Activated CD4-positive, alpha-beta T cell treated with anti-CD3 and anti-CD28 coated beads, Interleukin-2, amount 10 ng/mL, durations not matched to agents 24 days and 14 days (primary cell): ENCODE results near the gene CEBPG. TPM values are rescaled to one million over a fixed set of nuclear protein-coding genes. Genes with fewer than 3 reads are reported as not detected.

Experiments
- DNase-seq: peaks from one replicate; pipeline ENCODE4 v3.0.0; 2022
- H3K27ac Mint-ChIP-seq: one replicate; pipeline ENCODE4 v1.8.0; 2022; ENCODE audit warnings: mild to moderate bottlenecking, mixed read lengths
- H3K27me3 Mint-ChIP-seq: one replicate; pipeline ENCODE4 v1.8.0; 2022; ENCODE audit warnings: mixed read lengths
- H3K36me3 Mint-ChIP-seq: one replicate; pipeline ENCODE4 v1.8.0; 2022; ENCODE audit warnings: low read depth, mild to moderate bottlenecking, mixed read lengths
- H3K4me1 Mint-ChIP-seq: one replicate; pipeline ENCODE4 v1.8.0; 2021; ENCODE audit warnings: mixed read lengths
- H3K4me3 Mint-ChIP-seq: one replicate; pipeline ENCODE4 v1.8.0; 2022; ENCODE audit warnings: mild to moderate bottlenecking, moderate library complexity, mixed read lengths
- H3K9me3 Mint-ChIP-seq: one replicate; pipeline ENCODE4 v1.8.0; 2021; ENCODE audit warnings: mixed read lengths
- intact Hi-C: fragments of 100-400 bp; cut with micrococcal nuclease; formaldehyde crosslinking; loops from one replicate; pipeline ENCODE4 v1.15.1; 2023
- total RNA-seq: library from RNA; stranded (reverse); gene quantifications from 2 replicates; pipeline ENCODE4 v1.2.3, GENCODE V29; 2022

Gene CEBPG
- total RNA-seq = 29.7 and 29.8 TPM in 2 replicates

DNA sequence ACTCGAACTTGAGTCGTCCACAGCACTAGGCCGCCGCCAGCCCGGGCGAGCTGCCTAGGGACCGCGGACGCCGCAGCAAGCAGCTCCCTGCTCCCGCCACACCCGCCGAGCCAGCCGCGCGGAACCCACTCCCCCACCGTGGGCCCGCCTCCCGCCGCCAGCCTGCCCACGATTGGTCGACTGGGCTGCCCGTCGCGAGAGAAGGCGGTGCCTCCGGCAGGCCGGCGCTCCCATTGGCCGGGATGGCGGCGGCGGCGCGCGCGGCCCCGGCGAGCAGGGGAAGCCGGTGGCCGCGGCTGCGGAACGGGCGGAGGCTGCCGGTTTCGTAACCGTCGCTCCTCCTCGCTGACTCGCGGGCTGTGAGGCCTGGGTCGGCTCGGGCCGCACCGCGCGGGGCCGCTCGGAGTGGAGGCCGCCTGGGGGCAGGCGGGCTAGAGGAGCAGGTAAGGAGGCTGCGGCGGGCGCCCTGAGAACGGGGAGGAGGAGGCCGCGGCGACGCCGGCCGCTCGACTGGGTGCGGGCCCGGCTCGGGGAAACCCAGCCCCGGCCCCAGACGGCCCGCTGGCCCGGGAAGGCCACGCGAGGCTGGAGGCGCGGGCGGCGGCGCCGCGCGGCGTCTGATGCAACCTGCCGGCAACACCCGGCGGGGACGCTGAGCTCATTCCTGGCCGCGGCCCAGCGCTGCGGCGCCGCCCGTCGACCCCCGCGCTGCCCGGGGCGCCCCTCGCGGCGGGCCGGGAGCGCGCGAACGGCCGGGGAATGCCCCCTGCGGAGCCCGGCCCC is at the start of gene CEBPG:
CEBPG (plus strand) TSS at position 257 of the 783 bp plus-strand sequence. CDS start 5,531 bp downstream, outside the sequence.
- Mint-ChIP-seq H3K4me3 (peak within 1 kb of the TSS; percentile 94), H3K36me3 (peaks cover 15% of the 10 kb centered on the region), H3K27me3 (no peaks in the 10 kb centered on the region), H3K9me3 (no peaks in the 10 kb centered on the region), H3K27ac (peak within 1 kb of the TSS; percentile 80), H3K4me1 (peaks cover 37% of the 10 kb centered on the region)
- intact Hi-C loops = loop anchor here (1.0 to 10.0 kb wide), 5 partner anchors 71 to 759 kb away; partner anchors contain the start of genes ANKRD27, CEBPA, CEP89 and FAAP24
- DNase-seq = peak; percentile 99

DNA sequence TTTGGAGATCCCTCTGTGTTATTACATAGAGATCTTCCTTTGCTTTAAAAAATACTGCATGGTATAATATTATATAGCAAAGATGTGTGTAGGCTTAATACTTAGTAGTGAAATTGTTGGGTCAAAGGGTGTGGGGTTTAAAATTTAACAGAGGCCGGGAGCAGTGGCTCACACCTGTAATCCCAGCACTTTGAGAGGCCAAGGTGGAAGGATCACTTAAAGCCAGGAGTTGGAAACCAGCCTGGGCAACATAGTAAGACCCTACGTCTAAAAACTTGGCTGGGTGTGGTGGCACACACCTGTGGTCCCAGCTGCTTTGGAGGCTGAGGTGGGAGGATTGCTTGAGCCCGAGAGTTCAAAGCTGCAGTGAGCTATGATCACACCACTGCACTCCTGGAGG is 48.9 kb upstream of the CEBPG start:
- H3K36me3 Mint-ChIP-seq = no peaks in the 10 kb centered on the region
- no peak overlapping the region for H3K27ac Mint-ChIP-seq
- H3K4me1 Mint-ChIP-seq = no peaks in the 10 kb centered on the region
- no peak for DNase-seq
- no peak overlapping the region for H3K4me3 Mint-ChIP-seq
- peaks cover 4% of the 10 kb centered on the region for H3K27me3 Mint-ChIP-seq
- H3K9me3 Mint-ChIP-seq = no peaks in the 10 kb centered on the region
- intact Hi-C loops = no loop called here

DNA sequence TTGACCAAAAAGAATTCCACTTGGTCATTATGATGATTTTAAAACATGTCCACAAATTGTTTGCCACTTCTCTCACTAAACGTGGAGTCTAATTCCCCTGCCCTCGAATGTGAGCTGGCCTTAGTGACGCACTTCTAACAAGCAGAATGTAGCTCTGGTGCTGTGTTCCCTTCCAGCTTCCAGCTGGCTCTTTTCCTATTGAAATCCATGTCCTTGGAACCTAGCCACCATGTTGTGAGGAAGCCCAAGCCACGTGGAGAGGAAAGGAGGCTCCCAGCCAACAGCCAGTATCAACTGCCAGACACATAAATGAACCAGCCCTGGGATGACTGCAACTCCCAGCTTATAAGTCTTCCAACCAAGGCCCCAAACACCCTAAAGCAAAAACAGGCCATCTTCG is 47.6 kb upstream of the CEBPG start:
- intact Hi-C loops = no loop called here
- peaks cover 4% of the 10 kb centered on the region for H3K27me3 Mint-ChIP-seq
- no peak for DNase-seq
- H3K9me3 Mint-ChIP-seq = no peaks in the 10 kb centered on the region
- H3K4me3 Mint-ChIP-seq = no peak overlapping the region
- H3K27ac Mint-ChIP-seq = no peak overlapping the region
- no peaks in the 10 kb centered on the region for H3K36me3 Mint-ChIP-seq
- H3K4me1 Mint-ChIP-seq = no peaks in the 10 kb centered on the region

DNA sequence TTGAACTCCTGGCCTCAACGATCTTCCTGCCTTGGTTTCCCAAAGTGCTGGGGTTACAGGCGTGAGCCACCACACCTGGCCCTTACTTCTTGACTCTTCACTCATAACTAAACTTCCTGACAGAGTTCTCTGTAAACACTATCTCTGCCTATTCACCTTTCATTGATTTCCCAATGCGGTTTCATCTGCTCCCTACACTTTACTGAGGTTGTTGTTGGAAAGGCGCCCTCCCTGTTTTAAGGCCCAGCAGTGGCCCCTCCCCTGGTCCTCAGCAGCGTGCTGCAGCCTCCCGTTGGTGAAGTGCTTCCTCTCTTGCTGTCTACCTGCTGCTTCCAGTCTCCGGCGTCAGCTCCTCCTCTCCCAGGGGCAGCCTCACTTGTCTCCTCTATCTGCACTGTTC is 44.4 kb upstream of the CEBPG start:
- Mint-ChIP-seq H3K36me3 (no peaks in the 10 kb centered on the region), H3K4me3 (no peak overlapping the region), H3K27ac (no peak overlapping the region), H3K9me3 (no peaks in the 10 kb centered on the region), H3K4me1 (no peaks in the 10 kb centered on the region), H3K27me3 (peaks cover 4% of the 10 kb centered on the region)
- DNase-seq = no peak
- intact Hi-C loops = no loop called here

DNA sequence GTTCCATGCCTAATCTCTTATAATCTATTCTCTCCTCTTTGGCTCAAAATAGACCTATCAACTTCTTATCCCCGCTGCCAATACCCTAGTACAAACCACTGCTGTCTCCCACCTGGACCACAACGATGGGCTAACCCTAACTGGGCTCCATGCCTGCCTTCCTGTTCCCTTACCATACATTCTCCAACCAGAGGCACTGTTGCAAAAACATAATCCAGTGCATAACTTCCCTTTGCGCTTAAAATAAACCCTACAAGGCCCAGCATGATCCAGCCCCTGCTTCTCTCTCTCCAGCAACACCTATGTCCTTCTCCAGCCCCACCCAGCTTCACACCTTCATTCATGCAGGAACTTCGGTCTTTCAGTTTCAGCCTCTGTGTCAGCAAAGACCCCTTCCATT is 43.8 kb upstream of the CEBPG start:
- intact Hi-C loops = no loop called here

DNA sequence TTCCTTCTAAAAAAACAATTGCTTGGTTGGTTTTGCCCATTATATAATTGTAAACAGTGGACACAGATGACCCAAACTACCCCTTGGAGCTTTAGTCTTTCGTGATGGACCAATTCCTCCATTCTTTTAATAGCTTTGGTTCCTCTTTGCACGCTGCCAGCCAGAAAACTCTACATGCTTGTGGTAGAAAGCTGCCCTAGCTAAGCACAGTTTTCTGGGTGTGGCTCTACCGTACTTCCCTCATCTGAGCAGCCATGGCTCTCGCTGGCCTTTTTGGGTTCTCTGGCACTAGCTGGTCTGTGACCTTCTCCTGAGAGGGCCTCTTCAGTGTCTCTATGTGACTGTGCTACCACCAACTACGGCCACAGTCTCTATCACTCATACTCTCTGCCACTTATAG is 41.3 kb upstream of the CEBPG start:
- no peaks in the 10 kb centered on the region for H3K36me3 Mint-ChIP-seq
- no peak for DNase-seq
- peaks cover 1% of the 10 kb centered on the region for H3K27me3 Mint-ChIP-seq
- no peaks in the 10 kb centered on the region for H3K4me1 Mint-ChIP-seq
- intact Hi-C loops = no loop called here
- H3K4me3 Mint-ChIP-seq = no peak overlapping the region
- H3K9me3 Mint-ChIP-seq = no peaks in the 10 kb centered on the region
- no peak overlapping the region for H3K27ac Mint-ChIP-seq

More for the DNA sequence above, 43.8 kb upstream of the CEBPG start:
- Mint-ChIP-seq H3K27ac (no peak overlapping the region), H3K4me3 (no peak overlapping the region), H3K9me3 (no peaks in the 10 kb centered on the region), H3K27me3 (peaks cover 4% of the 10 kb centered on the region), H3K36me3 (no peaks in the 10 kb centered on the region), H3K4me1 (no peaks in the 10 kb centered on the region)
- no peak for DNase-seq

DNA sequence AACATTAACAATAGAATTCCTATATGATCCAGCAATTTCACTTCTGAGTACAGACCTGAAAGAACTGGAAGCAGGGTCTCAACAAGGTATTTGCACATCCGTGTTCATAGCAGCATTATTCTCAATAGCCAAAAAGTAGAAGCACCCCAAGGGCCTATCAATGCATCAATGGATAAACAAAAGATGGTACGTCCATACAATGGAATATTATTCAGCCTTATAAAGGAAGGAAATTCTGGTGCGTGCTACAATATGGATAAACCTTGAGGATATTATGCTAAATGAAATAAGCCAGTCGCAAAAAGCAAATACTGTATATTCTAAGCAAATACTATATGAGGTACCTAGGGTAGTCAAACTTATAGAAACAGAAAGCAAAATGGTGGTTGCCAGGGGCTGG is 40.4 kb upstream of the CEBPG start:
- Mint-ChIP-seq H3K27me3 (peaks cover 4% of the 10 kb centered on the region), H3K27ac (no peak overlapping the region), H3K4me3 (no peak overlapping the region), H3K36me3 (no peaks in the 10 kb centered on the region), H3K4me1 (no peaks in the 10 kb centered on the region), H3K9me3 (no peaks in the 10 kb centered on the region)
- DNase-seq = no peak
- intact Hi-C loops = no loop called here

DNA sequence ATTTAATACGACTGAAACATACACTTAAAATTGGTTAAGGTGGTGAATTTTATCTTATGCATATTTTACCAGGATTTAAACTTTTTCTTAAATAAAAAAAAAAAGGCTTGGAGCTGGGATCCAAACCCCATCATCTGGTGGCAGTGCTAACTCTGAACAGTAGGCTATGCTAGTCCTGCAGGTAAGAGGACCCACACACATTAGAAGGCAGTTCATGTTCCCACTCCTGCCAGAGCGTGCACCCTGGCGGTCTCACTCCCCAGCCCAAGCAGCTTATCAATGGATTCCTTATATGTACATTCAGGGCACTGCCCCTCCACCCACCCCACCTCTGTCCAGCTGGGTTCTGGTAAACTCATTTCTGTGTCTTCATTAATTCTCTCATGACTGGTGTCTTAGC is 39.9 kb upstream of the CEBPG start:
- Mint-ChIP-seq H3K4me3 (no peak overlapping the region), H3K27ac (no peak overlapping the region), H3K9me3 (no peaks in the 10 kb centered on the region), H3K4me1 (no peaks in the 10 kb centered on the region), H3K27me3 (peaks cover 4% of the 10 kb centered on the region), H3K36me3 (no peaks in the 10 kb centered on the region)
- intact Hi-C loops = no loop called here
- no peak for DNase-seq

DNA sequence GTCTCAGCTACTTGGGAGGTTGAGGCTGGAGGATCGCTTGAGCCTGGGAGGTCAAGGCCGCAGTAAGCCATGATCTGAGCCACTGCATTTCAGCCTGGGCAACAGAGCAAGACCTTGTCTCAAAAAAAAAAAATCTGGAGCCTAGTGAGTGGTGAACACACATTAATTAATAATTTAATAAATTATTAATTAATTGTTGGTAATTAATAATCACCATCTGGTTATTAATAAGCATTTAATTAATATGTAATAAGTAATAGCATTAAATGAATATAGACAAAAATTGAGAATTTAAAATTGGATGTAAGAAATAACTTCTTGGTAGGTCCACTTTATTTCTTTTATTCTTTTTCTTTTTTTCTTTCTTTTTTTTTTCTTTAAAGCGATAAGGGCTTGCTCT is 39.2 kb upstream of the CEBPG start:
- intact Hi-C loops = no loop called here
- H3K36me3 Mint-ChIP-seq = no peaks in the 10 kb centered on the region
- H3K4me1 Mint-ChIP-seq = no peaks in the 10 kb centered on the region
- H3K9me3 Mint-ChIP-seq = no peaks in the 10 kb centered on the region
- no peak for DNase-seq
- H3K27me3 Mint-ChIP-seq = peaks cover 10% of the 10 kb centered on the region
- H3K4me3 Mint-ChIP-seq = no peak overlapping the region
- no peak overlapping the region for H3K27ac Mint-ChIP-seq

DNA sequence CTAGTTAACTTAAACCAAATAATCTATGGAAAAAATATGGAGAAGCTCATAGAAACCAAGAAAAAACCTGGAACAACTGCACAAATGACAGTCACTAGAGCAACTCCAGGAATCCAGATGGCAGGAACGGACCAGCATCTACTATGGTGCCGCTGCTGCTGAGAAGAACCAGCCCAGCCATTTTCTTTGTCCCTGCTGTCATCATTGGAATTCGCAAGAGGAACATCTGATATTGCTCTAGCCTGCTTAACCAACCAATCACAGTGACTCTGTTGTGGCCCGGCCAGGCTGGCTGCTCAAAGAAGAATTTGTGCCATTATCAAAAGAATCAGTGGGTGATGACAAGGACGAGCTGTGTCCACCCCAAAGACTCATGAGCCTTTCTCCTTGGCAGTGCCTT is 38.1 kb upstream of the CEBPG start:
- no peak for DNase-seq

DNA sequence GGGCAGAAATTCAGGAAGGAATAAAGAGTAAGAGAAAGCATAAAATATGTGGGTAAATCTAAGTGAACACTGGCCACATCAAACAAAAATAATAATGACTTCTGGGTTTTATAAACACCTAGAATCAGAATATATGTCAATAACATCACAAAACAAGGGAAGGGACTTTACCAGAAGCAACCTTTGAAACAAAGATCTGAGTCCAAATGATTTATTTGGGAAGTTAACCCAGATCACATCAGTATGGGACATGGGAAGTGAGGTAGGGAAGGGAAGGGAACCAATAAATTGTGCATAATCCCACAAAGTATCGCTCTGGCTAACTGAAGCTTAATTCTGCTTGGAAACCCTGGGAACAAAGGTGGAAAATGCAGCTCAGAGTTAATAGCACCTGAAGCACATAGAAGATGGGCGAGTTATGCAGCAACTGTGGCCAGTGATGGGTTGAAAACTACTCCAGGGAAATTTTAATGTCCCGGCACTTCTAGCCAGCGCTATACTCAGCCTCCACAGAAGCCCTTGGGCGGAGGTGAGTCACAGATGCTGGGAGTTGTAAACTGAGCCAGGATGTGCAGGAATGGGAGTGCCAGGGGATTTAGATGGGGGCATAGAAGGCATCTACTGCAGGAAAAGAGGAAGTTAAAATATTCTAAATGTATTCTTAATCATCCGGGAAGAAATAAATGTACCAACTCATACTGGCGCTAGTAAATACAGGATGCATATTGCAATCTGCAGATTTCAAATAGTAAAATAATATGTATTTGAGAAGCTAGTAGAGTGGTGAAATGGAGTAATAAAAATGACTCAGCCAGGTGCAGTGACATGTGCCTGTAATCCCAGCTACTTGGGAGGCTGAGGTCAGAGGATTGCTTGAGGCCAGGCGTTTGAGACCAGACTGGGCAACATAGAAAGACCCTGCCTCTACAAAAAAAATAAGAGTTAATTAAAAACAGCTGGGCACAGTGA is 34.2 kb upstream of the CEBPG start:
- Mint-ChIP-seq H3K4me1 (no peaks in the 10 kb centered on the region), H3K4me3 (no peak overlapping the region), H3K27me3 (peaks cover 29% of the 10 kb centered on the region), H3K9me3 (no peaks in the 10 kb centered on the region), H3K27ac (no peak overlapping the region), H3K36me3 (no peaks in the 10 kb centered on the region)
- DNase-seq = no peak
- intact Hi-C loops = no loop called here

More for the DNA sequence above, 38.1 kb upstream of the CEBPG start:
- Mint-ChIP-seq H3K36me3 (no peaks in the 10 kb centered on the region), H3K9me3 (no peaks in the 10 kb centered on the region), H3K27me3 (peaks cover 13% of the 10 kb centered on the region), H3K4me1 (no peaks in the 10 kb centered on the region), H3K4me3 (no peak overlapping the region), H3K27ac (no peak overlapping the region)
- intact Hi-C loops = no loop called here

DNA sequence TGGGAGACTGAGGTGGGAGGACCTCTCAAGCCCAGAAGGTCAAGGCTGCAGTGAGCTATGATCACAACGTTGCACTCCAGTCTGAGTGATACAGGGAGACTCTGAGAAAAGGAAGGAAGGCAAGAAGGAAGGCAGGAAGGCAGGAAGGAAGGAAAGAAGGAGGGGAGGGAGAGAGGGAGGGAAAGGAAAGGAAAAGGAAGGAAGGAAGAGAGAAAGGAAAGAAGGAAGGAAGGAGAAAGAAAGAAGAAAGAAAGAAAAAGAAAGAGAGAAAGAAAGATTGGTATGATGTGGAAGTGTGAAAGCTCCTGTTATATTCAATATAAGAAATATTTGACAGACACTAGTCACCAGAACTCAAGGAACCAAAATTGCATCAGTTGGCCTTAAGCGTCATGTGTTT is 32.5 kb upstream of the CEBPG start:
- intact Hi-C loops = no loop called here
- Mint-ChIP-seq H3K9me3 (no peaks in the 10 kb centered on the region), H3K27ac (no peak overlapping the region), H3K36me3 (no peaks in the 10 kb centered on the region), H3K4me3 (no peak overlapping the region), H3K27me3 (peaks cover 43% of the 10 kb centered on the region), H3K4me1 (no peaks in the 10 kb centered on the region)
- no peak for DNase-seq

DNA sequence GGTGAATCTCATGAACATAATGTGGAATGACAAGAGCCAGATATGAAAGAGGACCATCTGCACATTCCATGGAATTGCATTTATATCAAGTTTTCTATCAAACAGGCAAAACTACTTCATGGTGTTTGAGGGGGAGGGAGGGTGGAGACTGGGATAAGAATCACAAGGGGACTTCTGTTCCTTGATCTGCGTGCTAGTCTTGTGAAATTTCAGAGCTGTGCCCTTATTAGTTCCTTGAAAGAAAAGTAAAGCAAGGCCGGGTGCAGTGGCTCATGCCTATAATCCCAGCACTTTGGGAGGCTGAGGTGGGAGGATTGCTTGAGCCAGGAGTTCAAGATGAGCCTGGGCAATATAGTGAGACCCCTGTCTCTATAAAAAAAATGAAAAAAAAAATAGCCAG is 30.2 kb upstream of the CEBPG start:
- H3K4me3 Mint-ChIP-seq = no peak overlapping the region
- no peaks in the 10 kb centered on the region for H3K36me3 Mint-ChIP-seq
- no peaks in the 10 kb centered on the region for H3K9me3 Mint-ChIP-seq
- no peak overlapping the region for H3K27ac Mint-ChIP-seq
- no peak for DNase-seq
- peaks cover 41% of the 10 kb centered on the region for H3K27me3 Mint-ChIP-seq
- intact Hi-C loops = no loop called here
- H3K4me1 Mint-ChIP-seq = no peaks in the 10 kb centered on the region
